ENCODE measurements around the gene BCOR.

DNA sequence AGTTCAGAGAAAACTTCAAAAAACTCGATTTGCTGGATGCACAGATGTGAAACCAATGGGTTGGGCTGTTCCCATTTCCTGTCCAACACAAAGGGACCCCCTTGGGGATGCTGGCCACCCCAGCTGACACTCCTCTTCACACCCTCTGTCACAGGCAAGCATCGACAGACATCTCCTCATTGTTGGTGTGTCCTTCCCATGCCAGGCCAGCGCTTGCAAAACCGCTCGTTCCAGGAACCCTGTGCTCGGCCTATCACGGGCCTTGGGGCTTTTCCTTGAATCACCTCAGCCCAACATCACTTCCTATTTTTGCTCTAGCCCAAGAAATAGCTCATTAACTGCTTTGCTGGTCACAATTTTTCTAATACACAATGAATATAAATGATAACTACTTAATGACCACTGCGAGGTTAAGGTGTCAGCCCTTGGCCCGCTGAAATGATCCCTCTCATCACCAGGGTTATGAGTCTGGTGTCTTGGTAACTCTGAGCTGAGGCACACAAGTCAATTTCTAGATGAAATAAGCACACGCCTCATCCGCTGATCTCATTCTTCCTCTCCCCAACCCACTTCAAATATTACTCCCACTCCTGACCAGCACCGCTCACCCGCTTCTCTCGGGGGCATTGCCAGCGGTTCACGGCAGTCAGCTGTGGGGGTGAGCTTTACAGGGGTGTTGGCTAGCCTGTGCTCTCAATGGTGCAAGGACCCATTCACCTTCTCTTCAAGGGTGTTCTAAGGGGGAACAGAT is 32.3 kb downstream of the BCOR start:
- TF ChIP-seq JUND (IDR thresholded peaks at IDR 0.05) (no peak), TAF1 (conservative IDR thresholded peaks at IDR 0.05) (no peak), RAD21 (IDR thresholded peaks at IDR 0.05) (no peak), SP1 (IDR thresholded peaks at IDR 0.05) (no peak), HNF4A (conservative IDR thresholded peaks at IDR 0.05) (no peak), YY1 (IDR thresholded peaks at IDR 0.05) (no peak), RXRA (IDR thresholded peaks at IDR 0.05) (no peak), EGR1 (IDR thresholded peaks at IDR 0.05; ENCODE audit: low read depth in 2 of 2) (no peak)
- TF ChIP-seq, protein P1, sequence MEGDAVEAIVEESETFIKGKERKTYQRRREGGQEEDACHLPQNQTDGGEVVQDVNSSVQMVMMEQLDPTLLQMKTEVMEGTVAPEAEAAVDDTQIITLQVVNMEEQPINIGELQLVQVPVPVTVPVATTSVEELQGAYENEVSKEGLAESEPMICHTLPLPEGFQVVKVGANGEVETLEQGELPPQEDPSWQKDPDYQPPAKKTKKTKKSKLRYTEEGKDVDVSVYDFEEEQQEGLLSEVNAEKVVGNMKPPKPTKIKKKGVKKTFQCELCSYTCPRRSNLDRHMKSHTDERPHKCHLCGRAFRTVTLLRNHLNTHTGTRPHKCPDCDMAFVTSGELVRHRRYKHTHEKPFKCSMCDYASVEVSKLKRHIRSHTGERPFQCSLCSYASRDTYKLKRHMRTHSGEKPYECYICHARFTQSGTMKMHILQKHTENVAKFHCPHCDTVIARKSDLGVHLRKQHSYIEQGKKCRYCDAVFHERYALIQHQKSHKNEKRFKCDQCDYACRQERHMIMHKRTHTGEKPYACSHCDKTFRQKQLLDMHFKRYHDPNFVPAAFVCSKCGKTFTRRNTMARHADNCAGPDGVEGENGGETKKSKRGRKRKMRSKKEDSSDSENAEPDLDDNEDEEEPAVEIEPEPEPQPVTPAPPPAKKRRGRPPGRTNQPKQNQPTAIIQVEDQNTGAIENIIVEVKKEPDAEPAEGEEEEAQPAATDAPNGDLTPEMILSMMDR (IDR thresholded peaks at IDR 0.05; ENCODE audit: low read depth, low read length, missing input control): no peak
- TF ChIP-seq, protein P2, sequence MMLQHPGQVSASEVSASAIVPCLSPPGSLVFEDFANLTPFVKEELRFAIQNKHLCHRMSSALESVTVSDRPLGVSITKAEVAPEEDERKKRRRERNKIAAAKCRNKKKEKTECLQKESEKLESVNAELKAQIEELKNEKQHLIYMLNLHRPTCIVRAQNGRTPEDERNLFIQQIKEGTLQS (IDR thresholded peaks at IDR 0.05): no peak
- TF ChIP-seq, protein P3, sequence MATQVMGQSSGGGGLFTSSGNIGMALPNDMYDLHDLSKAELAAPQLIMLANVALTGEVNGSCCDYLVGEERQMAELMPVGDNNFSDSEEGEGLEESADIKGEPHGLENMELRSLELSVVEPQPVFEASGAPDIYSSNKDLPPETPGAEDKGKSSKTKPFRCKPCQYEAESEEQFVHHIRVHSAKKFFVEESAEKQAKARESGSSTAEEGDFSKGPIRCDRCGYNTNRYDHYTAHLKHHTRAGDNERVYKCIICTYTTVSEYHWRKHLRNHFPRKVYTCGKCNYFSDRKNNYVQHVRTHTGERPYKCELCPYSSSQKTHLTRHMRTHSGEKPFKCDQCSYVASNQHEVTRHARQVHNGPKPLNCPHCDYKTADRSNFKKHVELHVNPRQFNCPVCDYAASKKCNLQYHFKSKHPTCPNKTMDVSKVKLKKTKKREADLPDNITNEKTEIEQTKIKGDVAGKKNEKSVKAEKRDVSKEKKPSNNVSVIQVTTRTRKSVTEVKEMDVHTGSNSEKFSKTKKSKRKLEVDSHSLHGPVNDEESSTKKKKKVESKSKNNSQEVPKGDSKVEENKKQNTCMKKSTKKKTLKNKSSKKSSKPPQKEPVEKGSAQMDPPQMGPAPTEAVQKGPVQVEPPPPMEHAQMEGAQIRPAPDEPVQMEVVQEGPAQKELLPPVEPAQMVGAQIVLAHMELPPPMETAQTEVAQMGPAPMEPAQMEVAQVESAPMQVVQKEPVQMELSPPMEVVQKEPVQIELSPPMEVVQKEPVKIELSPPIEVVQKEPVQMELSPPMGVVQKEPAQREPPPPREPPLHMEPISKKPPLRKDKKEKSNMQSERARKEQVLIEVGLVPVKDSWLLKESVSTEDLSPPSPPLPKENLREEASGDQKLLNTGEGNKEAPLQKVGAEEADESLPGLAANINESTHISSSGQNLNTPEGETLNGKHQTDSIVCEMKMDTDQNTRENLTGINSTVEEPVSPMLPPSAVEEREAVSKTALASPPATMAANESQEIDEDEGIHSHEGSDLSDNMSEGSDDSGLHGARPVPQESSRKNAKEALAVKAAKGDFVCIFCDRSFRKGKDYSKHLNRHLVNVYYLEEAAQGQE (IDR thresholded peaks at IDR 0.05): no peak
- TF ChIP-seq, protein P4, sequence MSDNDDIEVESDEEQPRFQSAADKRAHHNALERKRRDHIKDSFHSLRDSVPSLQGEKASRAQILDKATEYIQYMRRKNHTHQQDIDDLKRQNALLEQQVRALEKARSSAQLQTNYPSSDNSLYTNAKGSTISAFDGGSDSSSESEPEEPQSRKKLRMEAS (IDR thresholded peaks at IDR 0.05): no peak
- TF ChIP-seq, protein P5, sequence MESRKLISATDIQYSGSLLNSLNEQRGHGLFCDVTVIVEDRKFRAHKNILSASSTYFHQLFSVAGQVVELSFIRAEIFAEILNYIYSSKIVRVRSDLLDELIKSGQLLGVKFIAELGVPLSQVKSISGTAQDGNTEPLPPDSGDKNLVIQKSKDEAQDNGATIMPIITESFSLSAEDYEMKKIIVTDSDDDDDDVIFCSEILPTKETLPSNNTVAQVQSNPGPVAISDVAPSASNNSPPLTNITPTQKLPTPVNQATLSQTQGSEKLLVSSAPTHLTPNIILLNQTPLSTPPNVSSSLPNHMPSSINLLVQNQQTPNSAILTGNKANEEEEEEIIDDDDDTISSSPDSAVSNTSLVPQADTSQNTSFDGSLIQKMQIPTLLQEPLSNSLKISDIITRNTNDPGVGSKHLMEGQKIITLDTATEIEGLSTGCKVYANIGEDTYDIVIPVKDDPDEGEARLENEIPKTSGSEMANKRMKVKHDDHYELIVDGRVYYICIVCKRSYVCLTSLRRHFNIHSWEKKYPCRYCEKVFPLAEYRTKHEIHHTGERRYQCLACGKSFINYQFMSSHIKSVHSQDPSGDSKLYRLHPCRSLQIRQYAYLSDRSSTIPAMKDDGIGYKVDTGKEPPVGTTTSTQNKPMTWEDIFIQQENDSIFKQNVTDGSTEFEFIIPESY (IDR thresholded peaks at IDR 0.05): no peak
